KOPT-K1 (cell line): Measurements from ENCODE around the gene NFX1.
"Not testable (repeated sequence)": the region's sequence is repeated elsewhere in the genome, so short reads cannot be mapped to it uniquely, and the experiment has no call there.

Source experiments
- H3K27ac ChIP-seq: fragments of 200-600 bp; sonication (generic); 2 replicates; pipeline ENCODE4 v1.5.1; 2016; ENCODE audit warnings: antibody characterized with exemption, mild to moderate bottlenecking, low read depth, low read length; ENCODE audit not compliant: poor library complexity, severe bottlenecking
- H3K36me3 ChIP-seq: fragments of 200-600 bp; sonication (generic); 2 replicates; pipeline ENCODE4 v1.5.1; 2017; ENCODE audit warnings: antibody characterized with exemption, mild to moderate bottlenecking, low read length, moderate library complexity; ENCODE audit not compliant: insufficient read depth
- H3K9me3 ChIP-seq: fragments of 200-600 bp; sonication (generic); 2 replicates; pipeline ENCODE4 v1.5.1; 2017; ENCODE audit warnings: antibody characterized with exemption, low read length, mild to moderate bottlenecking; ENCODE audit not compliant: insufficient read depth, poor library complexity, severe bottlenecking

The NFX1 gene

GRCh38 chr9:33378121-33378795 lies 87.9 kb downstream of the NFX1 start:
- Histone ChIP-seq H3K9me3 (no peaks in the 10 kb centered on the region), H3K27ac (no peak overlapping the region), H3K36me3 (peaks cover 4% of the 10 kb centered on the region; the same call in 1 of the 2 replicates)

- no peaks in the 10 kb centered on the region for H3K9me3 ChIP-seq
- no peak overlapping the region for H3K27ac ChIP-seq
- no peaks in the 10 kb centered on the region for H3K36me3 ChIP-seq
Observed at GRCh38 chr9:33379666-33380389, 89.5 kb downstream of the NFX1 start.

DNA sequence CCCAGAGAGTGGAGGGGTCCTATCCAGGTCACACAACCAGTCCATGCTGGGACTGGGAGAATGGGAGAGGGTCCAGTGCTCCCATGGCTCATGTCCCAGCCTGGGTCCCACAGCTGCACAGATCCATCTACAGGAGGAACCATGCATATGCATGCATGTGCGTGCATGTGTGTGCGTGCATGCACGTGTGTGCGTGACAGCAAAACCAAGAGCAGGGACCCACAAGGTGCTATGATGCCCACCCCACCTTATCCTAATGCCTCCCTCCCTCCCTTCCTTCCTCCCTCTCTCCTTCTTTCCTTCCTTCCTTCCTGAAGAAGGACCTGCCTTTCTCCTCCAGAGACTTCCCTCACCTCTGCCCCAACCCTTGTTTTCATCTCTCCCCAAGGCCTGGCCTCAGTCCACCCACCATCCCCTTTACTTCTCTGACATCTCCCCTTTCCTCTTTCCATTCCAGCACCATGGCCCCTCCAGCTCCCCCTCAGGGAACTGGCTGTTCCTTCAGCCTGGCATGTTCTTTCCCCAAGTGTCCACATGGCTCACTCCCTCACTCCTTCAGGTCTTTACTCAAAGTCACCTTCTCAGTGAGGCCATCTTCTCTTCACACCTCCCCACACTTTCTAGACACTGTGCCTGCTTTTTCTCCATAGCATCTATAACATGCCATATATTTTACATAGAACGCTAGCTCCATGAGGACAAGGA lies 90.2 kb downstream of the NFX1 start:
- H3K9me3 ChIP-seq: no peaks in the 10 kb centered on the region
- no peak overlapping the region for H3K27ac ChIP-seq
- no peaks in the 10 kb centered on the region for H3K36me3 ChIP-seq

- H3K9me3 ChIP-seq: no peaks in the 10 kb centered on the region
- no peak overlapping the region for H3K27ac ChIP-seq
- no peaks in the 10 kb centered on the region for H3K36me3 ChIP-seq
Observed at GRCh38 chr9:33381231-33381791, 91.0 kb downstream of the NFX1 start.

DNA sequence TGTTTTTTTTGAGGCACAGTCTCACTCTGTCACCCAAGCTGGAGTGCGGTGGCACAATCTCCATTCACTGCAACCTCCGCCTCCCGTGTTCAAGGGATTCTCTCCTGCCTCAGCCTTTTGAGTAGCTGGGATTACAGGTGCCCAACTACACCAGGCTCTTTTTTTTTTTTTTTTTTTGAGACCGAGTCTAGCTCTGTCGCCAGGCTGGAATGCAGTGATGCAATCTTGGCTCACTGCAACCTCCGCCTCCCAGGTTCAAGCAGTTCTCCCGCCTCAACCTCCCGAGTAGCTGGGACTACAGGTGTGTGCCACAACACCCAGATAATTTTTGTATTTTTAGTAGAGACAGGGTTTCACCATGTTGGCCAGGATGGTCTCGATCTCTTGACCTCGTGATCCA lies 92.1 kb downstream of the NFX1 start:
- not testable (repeated sequence) for H3K27ac ChIP-seq, H3K9me3 ChIP-seq, H3K36me3 ChIP-seq

GRCh38 chr9:33383396-33383795 lies 93.1 kb downstream of the NFX1 start:
- H3K36me3 ChIP-seq, H3K27ac ChIP-seq, H3K9me3 ChIP-seq: not testable (repeated sequence)

GRCh38 chr9:33385536-33385935 lies 95.2 kb downstream of the NFX1 start:
- H3K27ac ChIP-seq, H3K9me3 ChIP-seq, H3K36me3 ChIP-seq: not testable (repeated sequence)

- not testable (repeated sequence) for H3K9me3 ChIP-seq
Observed at GRCh38 chr9:33385979-33386640, 95.8 kb downstream of the NFX1 start.

GRCh38 chr9:33386641-33386996 lies 96.3 kb downstream of the NFX1 start:
- H3K27ac ChIP-seq, H3K36me3 ChIP-seq, H3K9me3 ChIP-seq: not testable (repeated sequence)

More at GRCh38 chr9:33385979-33386640, 95.8 kb downstream of the NFX1 start:
- H3K27ac ChIP-seq, H3K36me3 ChIP-seq: not testable (repeated sequence)

DNA sequence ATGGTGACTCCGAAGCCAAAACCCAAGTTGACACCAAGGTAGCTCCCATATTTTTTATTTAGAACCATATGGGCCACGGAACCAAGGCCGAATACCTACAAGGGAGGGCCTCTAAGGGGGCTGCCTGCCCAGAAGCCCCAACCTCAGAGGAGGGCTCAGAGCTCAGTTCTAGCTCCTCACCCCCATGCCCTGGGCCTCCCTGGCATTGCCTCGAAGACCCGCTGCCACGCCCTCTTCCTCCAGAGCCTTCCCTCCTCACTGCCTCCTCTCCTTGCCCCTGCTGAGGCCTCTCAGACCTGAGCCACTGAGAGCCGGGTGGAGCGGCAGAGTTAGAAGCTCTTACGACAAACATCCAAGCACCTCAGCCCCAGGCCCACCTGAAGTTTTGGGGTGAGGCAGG lies 96.7 kb downstream of the NFX1 start:
- H3K27ac ChIP-seq, H3K36me3 ChIP-seq, H3K9me3 ChIP-seq: not testable (repeated sequence)

DNA sequence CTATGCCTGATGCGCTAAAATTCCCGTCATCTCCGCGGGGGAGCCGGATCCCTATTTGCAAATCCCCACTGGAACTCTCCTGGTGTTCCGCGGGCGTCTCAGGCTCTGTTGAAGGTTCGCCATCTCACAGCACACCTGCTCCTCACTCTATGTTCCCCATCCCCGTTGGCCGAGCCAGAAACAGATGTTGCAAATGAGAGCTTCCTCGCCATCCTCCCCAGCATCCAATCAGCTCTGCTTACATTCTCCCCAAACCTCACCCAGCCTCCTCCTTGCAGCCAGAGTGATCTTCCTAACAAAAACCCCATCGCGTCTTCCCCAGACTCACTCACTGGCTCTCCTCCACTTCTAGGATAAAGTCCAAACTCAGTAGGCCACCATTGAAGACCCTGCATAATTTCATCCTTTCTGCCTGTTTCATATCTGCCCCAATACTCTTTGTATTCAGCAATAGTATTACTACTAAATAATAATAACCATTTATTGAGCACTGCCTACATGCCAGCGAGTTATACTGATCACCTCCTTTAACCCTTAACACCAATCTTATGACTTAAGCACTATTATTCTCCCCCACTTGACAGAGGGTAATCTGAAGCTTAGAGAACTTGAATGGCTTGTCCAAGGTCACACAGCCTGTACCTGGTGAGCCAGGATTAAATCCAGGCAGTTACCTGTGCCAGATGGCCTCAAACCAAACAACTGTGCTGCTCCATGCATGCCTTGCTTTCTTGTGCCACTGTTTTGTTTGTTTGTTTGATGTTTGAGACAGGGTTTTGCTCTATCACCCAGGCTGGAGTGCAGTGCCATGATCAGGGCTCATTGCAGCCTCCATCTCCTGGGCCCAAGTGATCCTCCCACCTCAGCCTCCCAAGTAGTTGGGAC lies 98.0 kb downstream of the NFX1 start:
- H3K9me3 ChIP-seq: no peaks in the 10 kb centered on the region
- H3K36me3 ChIP-seq: no peaks in the 10 kb centered on the region
- no peak overlapping the region for H3K27ac ChIP-seq

- H3K9me3 ChIP-seq, H3K27ac ChIP-seq, H3K36me3 ChIP-seq: not testable (repeated sequence)
Observed at GRCh38 chr9:33391111-33391771, 100.9 kb downstream of the NFX1 start.

- H3K27ac ChIP-seq, H3K9me3 ChIP-seq, H3K36me3 ChIP-seq: not testable (repeated sequence)
Observed at GRCh38 chr9:33392591-33393021, 102.3 kb downstream of the NFX1 start.

DNA sequence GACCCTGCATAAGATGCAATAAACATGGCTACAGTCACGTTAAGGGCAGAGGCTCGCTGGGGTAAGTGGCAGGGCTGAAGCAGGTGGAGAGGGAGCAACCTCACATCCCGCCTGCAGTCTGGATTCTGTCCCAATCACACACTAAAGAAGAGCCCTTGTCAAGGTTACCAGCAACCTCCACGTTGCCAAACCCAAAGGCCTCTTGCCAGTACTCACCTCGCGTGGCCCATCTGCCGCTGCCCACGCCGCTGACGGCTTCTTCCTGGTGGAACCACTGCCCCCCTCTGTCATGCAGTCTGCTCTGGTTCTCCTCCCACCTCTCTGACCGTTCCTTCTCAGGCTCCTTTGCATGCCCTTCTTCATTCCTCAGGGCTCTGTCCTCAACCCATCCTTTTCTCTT lies 103.3 kb downstream of the NFX1 start:
- no peaks in the 10 kb centered on the region for H3K36me3 ChIP-seq
- no peak overlapping the region for H3K27ac ChIP-seq
- no peaks in the 10 kb centered on the region for H3K9me3 ChIP-seq
